Ecto neural progenitor cell (in vitro differentiated cells): ENCODE results near the gene TRIM8.
"Not testable (repeated sequence)": the region's sequence is repeated elsewhere in the genome, so short reads cannot be mapped to it uniquely, and the experiment has no call there.

Experiments used
- DNase-seq: peaks from one replicate; pipeline ENCODE4 v3.0.0-alpha.2; 2018; ENCODE audit warnings: low spot score

The TRIM8 gene

DNA sequence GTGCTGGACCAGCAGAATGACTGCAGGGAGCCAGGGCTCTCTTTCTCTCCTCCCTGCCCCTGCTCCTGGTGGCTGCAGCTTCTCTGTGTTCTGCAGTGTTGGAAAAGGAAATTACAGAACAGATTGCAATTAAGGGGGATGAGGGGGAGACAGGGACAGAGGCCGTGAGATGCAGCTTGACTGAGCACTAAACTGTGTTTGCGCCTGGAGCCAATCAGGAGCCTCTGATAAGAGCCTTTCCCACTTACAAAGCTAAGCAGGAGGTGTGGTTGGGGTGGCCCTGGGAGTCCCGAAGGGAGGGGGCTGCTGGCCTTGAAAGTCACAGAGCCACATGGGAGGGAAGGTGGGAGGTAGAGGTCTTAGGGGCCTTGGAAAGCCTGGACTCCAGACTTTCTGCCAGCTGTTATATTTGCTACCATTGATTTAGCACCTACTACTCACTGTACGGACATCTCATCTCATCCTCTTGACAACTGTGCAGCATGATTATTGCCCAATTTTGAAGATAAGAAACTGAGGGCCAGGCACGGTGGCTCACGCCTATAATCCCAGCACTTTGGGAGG lies 26.7 kb downstream of the TRIM8 start:
- DNase-seq = no peak

DNA sequence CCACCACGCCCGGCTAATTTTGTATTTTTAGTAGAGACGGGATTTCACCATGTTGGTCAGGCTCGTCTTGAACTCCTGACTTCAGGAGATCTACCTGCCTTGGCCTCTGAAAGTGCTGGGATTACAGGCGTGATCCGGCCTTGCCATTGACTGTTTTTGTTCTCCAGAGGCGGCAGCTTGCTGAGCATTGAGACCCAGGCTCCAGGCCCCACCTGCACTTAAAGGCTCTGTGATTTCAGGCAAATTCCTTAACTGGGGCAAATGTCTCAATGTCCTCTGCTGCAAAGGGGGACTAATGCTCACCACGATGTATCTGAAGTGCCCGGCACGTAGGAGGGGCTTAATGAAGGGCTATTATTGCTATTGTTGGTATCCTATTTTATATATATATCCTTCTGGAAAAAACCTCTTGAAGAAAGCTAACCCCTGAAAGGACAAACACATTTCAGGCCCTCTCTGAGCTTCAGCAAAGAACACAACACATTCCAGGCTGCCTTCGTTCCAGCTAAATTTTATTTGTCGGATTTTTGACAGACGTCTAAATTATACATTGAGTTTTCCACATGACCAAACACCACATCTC lies 29.0 kb downstream of the TRIM8 start:
- no peak for DNase-seq

DNA sequence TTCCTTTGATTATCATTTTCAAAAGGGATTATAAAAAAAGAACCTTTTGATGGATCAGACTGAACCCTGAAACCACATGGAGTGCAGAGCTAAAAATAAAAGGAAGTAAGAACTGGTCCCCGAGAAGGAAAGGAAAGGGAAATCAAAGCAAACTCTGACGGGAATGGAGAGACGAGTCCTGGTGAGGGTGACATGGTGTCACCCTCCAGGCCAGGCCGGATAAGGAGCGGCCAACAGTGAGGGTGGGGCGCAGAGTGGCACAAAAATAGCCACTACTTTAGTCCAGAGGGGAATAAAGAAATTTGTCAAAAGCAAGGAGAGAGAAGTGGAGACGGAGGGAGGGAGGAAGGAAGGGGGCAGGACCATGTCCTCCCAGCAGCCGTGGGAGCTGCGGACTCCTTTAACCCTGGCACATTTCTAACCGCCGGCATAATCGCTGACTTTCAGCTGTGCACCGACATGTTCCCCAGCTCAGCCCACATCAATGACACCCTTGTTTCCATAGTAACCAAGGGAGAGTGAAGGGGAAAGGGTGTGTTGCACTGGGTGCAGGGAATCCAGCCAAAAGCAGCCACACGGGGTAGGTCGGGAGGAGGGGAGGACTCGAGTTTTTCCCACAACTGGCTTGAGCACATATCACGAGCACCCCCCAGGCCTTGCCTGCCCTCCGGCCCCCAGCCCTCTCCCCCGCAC lies 29.7 kb downstream of the TRIM8 start:
- peak; percentile 74 for DNase-seq

DNA sequence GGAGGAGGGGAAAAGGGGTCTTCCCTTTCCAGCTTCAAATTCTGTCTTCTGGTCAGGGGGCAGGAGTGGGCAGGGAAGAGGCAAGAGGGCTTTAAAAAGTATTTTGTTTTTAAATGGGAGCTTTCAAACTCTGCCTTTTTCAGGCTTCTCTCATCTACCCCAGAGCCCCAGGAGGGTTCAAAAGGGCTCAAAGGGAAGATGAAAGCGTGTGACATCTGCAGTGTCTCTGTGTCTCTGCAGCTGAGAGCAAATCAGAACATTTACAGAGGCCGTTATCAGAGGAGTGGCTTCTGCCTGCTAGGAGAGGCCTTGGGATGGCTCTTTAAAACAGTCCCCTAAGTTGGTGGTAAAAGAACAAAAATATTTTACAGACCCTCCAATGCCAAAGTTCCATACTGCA lies 30.3 kb downstream of the TRIM8 start:
- DNase-seq = no peak

DNA sequence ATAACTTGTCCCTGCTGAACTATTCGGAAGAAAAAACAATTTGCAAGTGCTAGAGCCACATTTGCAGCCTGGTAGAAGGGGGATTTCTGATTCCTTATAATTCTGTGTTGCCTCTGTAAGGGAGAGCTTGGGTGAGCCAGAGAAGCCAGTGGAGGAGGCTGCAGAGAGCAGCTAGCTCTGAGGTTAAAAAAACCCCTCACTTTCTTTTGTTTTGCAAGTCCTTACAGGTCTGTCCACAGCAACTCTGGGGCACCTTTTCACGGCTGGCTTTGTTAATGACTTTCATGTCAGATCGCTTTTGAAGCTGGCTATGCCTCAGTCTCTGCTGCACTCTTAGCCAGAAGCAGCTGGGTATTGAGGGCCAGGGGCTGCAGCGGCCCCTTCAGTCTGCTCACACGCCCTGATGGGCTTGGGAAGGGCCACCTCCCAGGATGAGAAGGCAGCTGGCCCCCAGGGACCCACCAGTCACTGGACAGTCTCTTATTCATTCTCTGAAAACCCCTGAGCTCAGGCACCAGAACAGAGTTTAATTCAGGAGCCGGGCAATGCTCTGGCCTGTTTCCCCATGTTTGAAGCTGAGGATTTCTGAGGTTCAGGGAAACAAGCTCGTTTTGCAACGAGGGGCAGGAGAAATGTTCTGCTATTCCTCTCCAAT lies 30.9 kb downstream of the TRIM8 start:
- no peak for DNase-seq

DNA sequence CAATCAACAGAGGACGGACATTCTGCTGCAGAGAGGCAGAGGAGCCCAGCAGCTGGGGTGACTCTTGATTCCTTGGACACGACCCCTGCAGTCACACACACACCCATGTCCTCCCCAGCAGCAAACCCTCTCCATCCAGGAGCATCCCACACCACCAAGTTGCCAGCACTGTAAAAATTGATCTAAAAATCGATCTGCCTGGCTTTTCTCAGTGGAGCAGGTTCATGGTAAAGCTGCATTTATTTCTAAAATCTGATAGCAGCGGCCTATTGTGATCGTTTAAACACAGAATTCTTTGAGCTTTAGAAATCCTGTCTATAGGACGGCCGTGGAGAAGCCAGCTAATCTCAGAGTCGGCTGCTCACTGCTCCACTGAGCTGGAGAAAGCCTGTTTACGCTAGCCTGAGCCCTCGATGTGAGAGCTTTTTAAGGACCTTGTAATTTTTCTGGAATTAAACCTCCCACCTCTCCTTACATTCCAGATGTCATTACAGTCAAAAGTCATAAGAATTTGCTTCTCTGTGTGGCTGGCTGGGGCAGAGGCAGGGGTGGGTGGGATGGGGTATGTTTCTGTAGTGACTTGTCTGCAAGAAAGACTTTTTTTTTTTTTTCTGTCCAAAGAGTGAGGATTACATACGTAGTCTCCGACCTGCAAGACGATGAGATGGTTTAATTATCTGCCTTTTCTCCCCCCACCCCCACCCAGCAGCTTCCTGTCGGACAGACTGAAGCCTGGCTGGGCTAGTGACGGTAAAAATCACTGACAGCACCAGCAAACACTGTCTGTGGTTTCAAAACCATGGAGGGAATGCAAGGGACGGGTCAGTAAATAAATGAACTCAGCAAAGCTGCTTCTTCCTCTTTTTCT lies 31.6 kb downstream of the TRIM8 start:
- no peak for DNase-seq

DNA sequence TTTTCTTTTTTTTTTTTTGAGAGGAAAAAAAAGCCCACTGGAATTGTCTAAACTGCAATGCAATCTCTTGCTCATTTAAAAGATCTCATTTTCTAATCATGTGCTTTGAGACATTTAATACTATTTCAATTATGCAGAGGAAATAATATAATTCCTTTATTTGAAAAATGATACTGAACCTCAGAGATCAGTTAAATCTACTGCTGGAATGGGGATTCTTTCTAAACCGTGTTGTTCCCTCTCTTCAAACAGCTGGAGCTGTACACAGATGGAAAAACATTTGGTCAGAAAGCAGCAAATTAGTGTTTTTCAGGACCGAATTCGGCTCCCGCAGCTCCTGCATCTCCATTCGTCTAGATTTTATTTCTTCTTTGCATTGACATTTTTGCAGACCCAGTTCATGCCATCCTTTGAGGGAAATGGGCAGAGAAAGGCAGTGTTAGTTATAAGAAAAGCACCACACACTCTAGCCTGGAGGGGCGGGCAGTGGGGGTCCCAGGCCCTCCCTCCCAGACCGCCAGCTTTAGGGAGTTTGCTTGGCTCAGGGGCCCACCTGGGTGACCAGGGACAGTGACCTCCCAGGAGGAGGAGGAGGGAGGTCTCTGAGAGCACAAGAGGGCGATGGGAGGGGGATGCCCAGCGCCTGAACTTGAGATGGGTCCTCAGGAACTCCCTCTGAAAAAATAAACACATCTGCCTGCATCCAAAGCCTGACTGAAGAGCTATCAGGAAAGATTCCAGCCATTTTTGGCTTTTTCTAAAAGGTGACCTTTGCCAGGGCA lies 32.4 kb downstream of the TRIM8 start:
- DNase-seq = no peak

DNA sequence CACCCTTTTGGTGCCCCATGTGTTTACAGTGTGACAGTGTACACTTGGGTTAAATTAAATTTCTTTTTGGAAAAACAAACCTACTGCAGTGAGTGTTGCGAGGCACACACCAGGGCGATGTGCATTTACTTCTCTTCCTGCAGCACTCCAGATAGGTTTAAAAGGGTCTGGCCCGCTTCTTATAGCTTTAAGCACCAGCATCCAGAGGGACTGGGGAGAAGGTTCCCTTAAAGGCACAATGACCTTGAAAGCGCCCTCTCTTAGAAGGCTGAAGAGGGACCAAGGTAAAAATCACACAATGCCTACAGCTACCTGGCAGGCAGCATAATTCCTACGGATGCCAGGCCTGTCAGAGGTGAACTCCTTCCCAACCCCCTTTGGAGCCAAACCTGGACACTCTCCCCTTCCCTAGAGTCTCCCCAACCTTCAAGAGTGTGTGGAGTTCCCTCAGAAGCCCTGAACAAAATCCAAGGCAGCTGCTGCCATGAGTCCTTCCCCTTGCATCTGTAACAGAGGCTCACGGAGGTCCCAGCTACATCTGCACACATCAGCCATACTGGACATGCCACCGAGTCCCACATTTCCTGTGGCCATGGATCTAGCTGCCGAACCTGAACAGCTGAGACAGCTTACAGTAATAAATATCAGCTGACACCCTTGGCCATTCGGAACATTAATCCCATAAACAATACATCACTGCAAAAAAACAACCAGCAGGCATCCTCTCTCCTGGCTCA lies 33.2 kb downstream of the TRIM8 start:
- DNase-seq = no peak

DNA sequence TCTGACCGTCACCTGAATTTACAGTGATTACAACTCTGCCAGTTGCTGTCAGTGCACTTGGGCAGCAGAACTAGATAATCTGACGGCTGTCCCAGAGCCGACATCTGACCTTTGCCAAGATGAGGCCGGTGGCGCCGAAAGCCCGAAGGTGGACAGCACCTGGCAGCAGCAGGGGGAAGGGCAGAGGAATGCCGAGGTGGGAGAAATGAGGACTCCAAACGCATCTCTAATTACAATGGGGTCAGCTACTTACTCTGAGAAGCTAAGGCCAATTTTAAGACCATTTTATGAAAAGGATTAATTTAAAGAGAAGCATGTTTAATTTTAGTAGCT lies 33.8 kb downstream of the TRIM8 start:
- DNase-seq = no peak

DNA sequence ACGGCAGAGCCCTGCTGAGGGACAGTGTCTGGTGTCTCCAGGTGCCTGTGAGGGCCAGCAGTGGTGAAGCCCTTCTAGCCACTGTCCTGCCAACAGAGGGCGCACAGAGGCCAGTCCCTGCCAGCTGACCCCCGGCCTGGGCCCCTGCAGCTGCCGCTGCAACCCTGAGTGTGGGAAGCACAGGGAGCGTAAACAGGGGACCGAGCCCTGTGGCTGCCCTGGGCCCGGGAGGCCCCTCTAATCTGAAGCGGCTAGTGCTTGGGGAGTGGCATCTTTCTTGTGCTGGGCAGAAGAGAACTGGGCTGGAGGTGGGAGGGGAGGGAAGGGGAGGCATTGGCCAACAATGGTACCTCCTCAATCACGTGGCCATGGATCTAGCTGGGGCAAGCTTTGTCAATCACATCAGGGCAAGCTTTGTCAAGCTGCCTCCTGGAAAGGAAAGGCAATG lies 34.6 kb downstream of the TRIM8 start:
- peak; percentile 92 for DNase-seq

DNA sequence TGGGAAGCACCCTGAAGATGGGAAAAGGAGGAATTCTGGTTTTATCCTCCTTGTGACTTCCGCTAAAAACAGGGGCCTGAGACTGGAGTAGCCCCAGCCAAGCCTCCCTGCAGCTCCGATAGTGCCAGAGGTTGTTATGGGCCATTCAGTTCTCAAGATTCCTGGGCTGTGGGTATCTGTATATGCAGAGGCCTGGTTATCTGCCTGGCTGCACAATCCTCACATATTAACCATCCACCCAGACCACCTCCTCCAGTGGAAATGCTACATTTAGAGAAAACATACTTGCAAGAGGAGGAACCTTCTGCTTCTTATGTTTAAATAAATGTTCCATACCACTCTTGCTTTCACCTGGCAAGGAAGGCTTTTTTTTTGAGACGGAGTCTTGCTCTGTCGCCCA lies 35.3 kb downstream of the TRIM8 start:
- no peak for DNase-seq

DNA sequence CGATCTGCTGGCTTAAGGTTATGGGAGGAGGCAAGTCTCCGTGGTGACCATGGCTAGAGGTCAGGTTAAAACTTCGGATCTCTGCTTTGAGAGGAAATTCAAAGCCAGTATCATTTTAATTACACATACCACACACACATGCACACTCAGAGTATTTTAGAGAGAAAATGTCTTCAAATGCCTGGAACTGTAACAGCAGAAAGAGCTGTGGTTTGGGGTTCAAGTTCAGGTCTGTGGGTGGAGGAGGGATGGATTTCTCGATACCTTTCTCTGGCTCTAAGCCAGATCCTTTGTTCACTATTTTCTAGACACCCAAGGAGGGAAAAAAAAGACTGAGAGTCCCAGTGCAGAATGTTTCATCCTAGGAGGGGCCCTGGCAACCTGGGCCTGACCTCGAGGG lies 37.4 kb downstream of the TRIM8 start:
- DNase-seq = no peak

DNA sequence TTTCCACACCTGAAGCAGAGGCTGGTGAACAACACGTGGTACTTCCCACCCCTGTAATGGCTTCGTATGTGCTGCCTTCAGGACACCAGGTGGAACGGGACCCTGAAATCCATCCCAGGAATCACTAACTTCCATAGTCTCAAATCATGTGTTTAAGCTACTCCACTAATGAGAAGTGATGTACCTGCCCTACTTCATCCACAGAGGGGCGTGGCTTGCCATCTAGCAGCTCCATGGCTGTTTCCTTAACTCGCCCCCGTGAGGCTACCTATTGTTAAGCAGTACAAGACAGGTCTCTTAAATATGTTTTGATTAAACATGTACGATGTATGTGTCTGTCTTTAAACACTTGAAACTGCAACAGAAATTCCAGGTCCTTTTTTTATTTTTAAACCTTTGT lies 38.1 kb downstream of the TRIM8 start:
- DNase-seq = no peak

DNA sequence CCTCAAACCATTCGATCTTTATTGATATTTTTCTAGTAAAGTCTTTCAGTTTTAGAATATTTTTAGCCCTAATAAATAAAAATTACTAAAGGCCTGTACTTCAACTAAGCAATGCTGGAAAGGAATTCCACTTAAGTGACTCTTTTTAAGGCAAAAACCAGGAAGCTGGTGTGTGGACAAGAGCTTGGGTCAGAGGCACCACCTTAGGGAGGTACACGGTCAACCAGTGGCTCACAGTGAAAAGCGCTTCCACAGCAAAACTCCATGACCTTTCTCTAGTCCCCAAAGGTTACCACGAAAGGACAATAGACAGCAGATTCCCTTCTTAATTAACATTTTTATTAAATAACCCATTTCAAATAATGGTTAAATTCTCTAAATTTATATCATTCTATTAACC lies 38.7 kb downstream of the TRIM8 start:
- DNase-seq = no peak

DNA sequence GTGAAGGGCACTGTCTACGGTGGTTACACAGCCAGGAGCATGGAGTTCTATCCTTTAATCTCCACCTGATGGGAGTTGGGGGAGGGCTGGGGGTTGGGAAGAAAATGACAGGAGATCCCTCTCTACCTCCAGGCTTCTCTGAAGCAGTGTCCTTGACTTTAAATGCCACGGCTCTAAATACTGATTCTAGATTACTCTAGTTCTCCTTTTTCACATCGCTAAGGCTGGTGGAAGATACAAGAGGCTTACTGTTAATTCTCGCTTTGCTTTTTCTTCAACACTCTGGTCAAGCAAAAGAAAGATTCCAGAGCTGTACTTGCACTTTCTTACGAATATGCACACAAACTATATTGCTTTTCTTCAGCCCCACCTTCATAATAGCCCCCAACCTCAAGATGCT lies 39.5 kb downstream of the TRIM8 start:
- DNase-seq = no peak

DNA sequence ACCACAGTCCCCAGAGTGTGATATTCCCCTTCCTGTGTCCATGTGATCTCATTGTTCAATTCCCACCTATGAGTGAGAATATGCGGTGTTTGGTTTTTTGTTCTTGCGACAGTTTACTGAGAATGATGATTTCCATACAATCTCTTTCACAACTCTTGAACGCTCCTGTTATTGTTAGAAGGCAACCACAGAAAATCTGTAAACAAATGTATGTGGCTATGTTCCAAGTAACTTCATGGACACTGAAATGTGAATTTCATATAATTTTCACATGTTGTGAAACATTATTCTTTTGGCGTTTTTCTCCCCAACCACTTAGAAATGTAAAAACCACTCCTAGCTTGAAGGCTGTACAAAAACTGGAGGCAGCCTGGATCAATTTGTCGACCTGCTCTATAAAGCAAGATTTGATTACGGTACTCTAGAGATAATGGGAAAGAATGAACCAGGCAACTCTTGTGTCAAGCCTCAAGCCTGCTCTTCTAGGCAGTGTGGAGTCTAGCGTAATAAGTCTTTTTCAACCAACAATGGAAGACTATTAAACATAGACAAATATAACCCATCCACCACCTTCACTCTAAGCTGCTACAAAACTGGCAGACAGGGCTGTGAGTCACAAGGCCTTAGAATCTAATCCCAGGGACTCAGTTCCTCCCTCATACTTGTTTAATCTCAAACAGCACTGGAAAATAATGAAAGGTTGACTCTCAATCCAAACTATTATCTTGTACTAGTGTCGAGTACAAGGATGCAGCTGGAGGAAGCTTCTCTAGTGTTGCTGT lies 47.2 kb downstream of the TRIM8 start:
- DNase-seq = no peak

DNA sequence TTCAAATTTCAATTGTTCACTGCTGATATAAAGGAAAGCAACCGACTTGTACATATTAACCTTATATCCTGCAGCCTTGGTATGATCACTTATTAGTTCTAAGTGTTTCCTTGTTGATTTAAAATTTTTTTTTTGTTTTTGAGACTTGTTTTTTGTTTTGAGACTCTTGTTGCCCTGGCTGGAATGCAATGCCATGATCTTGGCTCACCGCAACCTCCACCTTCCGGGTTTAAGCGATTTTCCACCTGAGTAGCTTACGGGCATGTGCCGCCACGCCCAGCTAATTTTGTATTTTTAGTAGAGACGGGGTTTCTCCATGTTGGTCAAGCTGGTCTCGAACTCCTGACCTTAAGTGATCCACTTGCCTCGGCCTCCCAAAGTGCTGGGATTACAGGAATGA lies 51.1 kb downstream of the TRIM8 start:
- not testable (repeated sequence) for DNase-seq

DNA sequence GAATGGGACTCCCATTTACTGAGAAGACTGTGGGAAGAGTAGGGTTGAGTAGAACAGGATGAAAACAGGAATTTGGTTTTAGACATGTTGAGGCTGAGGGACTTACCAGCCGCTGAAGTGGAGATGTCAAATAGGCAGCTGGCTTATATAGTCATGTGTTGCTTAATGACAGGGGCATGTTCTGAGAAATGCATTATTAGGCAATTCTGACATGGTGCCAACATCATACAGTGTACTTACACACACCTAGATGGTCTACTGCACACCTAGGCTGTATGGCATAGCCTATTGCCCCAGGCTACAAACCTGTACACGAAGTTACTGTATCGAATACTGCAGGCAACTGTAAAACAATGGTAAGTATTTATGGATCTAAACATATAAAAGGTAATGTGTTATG lies 52.5 kb downstream of the TRIM8 start:
- DNase-seq = no peak

DNA sequence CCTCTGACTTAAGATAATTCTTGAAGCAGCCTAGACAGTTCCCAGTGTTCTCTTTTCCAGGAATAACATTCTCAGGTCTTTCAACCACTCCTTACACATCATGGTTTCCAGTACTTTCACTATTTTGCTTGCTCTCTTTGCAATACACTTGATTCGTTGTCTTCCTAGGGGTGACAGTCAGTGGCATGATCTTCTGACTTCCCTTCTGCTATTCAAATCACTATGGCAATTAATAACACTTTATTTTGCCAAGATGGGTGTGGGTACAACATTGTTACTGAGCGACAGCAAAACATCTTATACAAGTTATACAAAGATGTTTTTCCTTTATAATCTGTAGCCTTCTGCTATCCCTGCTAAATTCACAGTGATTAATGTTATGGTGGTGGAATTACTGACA lies 54.6 kb downstream of the TRIM8 start:
- DNase-seq = no peak

DNA sequence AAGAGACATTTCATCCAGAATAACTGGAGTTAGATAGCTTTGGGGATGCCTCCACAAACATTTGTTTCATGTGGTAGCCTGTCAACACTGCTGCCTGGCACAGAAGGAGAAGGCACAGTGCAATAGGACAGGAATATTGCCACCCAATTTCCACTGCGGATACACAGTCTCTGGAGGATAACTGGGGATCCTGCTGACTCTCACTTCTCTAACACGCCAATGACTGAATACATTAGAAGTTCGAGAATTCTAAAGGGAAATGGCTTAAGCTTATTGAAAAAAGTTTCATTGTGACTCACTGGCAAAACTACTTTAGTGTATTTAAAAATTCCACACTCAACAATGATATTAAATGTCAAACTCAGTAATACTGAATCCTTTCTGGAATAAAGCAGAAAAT lies 57.0 kb downstream of the TRIM8 start:
- DNase-seq = no peak
